PC-9 (cell line): ENCODE results near the gene COL5A1.

Experiments
- CTCF ChIP-seq: fragments of 200-600 bp; sonication (generic); conservative IDR thresholded peaks from 2 replicates; pipeline ENCODE4 v1.6.1; 2017; ENCODE audit warnings: mixed run types, antibody characterized with exemption, mild to moderate bottlenecking, moderate library complexity
- EZH2 ChIP-seq: fragments of 200-600 bp; sonication (generic); IDR thresholded peaks from 2 replicates; pipeline ENCODE4 v1.8.0; 2017; ENCODE audit warnings: antibody characterized with exemption, low read depth

GRCh38 chr9:134783699-134784039 is 142.1 kb downstream of the COL5A1 start:
- TF ChIP-seq CTCF (no peak), EZH2 (no peak)
